Osteoblast (primary cell): ENCODE results near the gene DIS3L2. TPM values are rescaled to one million over a fixed set of nuclear protein-coding genes. Genes with fewer than 3 reads are reported as not detected.

Source experiments
- DNase-seq: peaks from one replicate; pipeline ENCODE4 v3.0.0; 2011; ENCODE audit warnings: low spot score, mixed read lengths; ENCODE audit not compliant: insufficient read length; ENCODE audit errors: missing footprints
- H2AFZ ChIP-seq: 2 replicates; pipeline ENCODE4 v1.6.0; 2011; ENCODE audit warnings: mild to moderate bottlenecking, low read length
- H3K27ac ChIP-seq: 2 replicates; pipeline ENCODE4 v1.5.1; 2011; ENCODE audit warnings: mild to moderate bottlenecking, low read depth, low read length, moderate library complexity
- H3K27me3 ChIP-seq: 2 replicates; pipeline ENCODE4 v1.6.0; 2012; ENCODE audit warnings: mild to moderate bottlenecking, control low read depth, inconsistent platforms, low read length, moderate library complexity; ENCODE audit not compliant: insufficient read depth
- H3K36me3 ChIP-seq: 2 replicates; pipeline ENCODE4 v1.5.1; 2011; ENCODE audit warnings: mild to moderate bottlenecking, low read length, control low read depth, moderate library complexity; ENCODE audit not compliant: insufficient read depth
- H3K4me1 ChIP-seq: 2 replicates; pipeline ENCODE4 v1.5.1; 2011; ENCODE audit warnings: mild to moderate bottlenecking, low read length, control low read depth, moderate library complexity; ENCODE audit not compliant: insufficient read depth
- H3K4me2 ChIP-seq: 2 replicates; pipeline ENCODE4 v1.6.0; 2011; ENCODE audit warnings: mild to moderate bottlenecking, low read length; ENCODE audit not compliant: insufficient read depth
- H3K4me3 ChIP-seq: fragments of 200-600 bp; sonication (generic); 3 replicates; pipeline ENCODE4 v1.5.1; 2012; ENCODE audit warnings: mild to moderate bottlenecking, low read length, inconsistent platforms; ENCODE audit not compliant: insufficient read depth
- H3K79me2 ChIP-seq: 2 replicates; pipeline ENCODE4 v1.6.0; 2012; ENCODE audit warnings: mild to moderate bottlenecking, low read length, control low read depth, inconsistent platforms; ENCODE audit not compliant: insufficient read depth
- H3K9me3 ChIP-seq: 2 replicates; pipeline ENCODE4 v1.5.1; 2011; ENCODE audit warnings: low read depth, low read length, control low read depth
- H4K20me1 ChIP-seq: 2 replicates; pipeline ENCODE4 v1.6.0; 2012; ENCODE audit warnings: mild to moderate bottlenecking, low read length, control low read depth; ENCODE audit not compliant: insufficient read depth
- total RNA-seq: library from RNA; depleted of rRNA; stranded (reverse); fragments of >200 nt; gene quantifications from 2 replicates; pipeline ENCODE4 v1.2.3, GENCODE V29; 2012
- TF ChIP-seq, protein P1 (sequence below): IDR thresholded peaks from 2 replicates; pipeline ENCODE4 v1.5.1; 2011; ENCODE audit warnings: mild to moderate bottlenecking, low read depth, low read length, moderate library complexity; ENCODE audit errors: extremely low read depth

DIS3L2 gene
- total RNA-seq, 1 donor, result 28.2 TPM

DNA sequence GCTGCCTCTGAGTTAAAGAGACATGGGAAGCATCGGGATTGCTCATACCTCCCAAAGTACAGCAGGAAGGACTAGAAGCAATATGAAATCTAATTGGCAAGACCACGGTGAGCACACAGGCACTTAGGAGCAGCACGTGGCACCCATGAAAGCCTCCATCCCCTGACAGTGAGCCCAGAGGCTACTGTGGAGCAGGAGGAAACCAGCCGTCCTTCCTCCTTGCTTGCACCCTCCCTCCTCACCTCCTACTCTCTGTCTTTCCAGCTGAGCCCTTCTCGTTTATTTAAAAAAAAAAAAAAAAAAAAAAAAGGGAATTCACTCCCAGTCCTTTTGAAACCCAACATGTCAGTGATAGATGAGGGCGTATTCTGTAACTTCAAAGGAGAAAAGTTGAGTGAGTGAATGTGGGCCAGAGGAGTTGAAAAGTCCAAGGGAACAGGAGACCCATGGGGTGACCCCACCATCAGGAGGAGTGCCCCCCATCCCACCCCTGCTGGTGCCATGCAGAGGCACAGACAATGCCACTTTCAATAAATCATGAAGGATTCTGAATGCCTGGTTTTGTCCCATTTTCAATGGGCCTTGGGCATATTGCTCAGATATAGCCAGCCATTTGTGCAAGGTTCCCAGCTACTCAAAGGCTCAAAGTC is 320.5 kb downstream of the DIS3L2 start:
- Histone ChIP-seq H3K27me3 (no peaks in the 10 kb centered on the region), H3K4me1 (no peaks in the 10 kb centered on the region), H3K4me3 (no peak overlapping the region), H3K9me3 (no peaks in the 10 kb centered on the region), H4K20me1 (peaks cover 8% of the 10 kb centered on the region), H3K4me2 (no peak overlapping the region), H3K27ac (no peak overlapping the region), H3K79me2 (no peaks in the 10 kb centered on the region), H2AFZ (no peak overlapping the region), H3K36me3 (no peaks in the 10 kb centered on the region)
- DNase-seq, result no peak
- TF ChIP-seq, protein P1, sequence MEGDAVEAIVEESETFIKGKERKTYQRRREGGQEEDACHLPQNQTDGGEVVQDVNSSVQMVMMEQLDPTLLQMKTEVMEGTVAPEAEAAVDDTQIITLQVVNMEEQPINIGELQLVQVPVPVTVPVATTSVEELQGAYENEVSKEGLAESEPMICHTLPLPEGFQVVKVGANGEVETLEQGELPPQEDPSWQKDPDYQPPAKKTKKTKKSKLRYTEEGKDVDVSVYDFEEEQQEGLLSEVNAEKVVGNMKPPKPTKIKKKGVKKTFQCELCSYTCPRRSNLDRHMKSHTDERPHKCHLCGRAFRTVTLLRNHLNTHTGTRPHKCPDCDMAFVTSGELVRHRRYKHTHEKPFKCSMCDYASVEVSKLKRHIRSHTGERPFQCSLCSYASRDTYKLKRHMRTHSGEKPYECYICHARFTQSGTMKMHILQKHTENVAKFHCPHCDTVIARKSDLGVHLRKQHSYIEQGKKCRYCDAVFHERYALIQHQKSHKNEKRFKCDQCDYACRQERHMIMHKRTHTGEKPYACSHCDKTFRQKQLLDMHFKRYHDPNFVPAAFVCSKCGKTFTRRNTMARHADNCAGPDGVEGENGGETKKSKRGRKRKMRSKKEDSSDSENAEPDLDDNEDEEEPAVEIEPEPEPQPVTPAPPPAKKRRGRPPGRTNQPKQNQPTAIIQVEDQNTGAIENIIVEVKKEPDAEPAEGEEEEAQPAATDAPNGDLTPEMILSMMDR, result no peak

GRCh38 chr2:232282508-232283055 is 321.1 kb downstream of the DIS3L2 start:
- Histone ChIP-seq H3K4me2 (no peak overlapping the region), H2AFZ (no peak overlapping the region), H3K36me3 (no peaks in the 10 kb centered on the region), H3K4me3 (no peak overlapping the region), H3K9me3 (no peaks in the 10 kb centered on the region), H3K79me2 (no peaks in the 10 kb centered on the region), H4K20me1 (peaks cover 8% of the 10 kb centered on the region), H3K27ac (no peak overlapping the region), H3K27me3 (no peaks in the 10 kb centered on the region), H3K4me1 (no peaks in the 10 kb centered on the region)
- TF ChIP-seq, protein P1, result no peak
- DNase-seq, result no peak

DNA sequence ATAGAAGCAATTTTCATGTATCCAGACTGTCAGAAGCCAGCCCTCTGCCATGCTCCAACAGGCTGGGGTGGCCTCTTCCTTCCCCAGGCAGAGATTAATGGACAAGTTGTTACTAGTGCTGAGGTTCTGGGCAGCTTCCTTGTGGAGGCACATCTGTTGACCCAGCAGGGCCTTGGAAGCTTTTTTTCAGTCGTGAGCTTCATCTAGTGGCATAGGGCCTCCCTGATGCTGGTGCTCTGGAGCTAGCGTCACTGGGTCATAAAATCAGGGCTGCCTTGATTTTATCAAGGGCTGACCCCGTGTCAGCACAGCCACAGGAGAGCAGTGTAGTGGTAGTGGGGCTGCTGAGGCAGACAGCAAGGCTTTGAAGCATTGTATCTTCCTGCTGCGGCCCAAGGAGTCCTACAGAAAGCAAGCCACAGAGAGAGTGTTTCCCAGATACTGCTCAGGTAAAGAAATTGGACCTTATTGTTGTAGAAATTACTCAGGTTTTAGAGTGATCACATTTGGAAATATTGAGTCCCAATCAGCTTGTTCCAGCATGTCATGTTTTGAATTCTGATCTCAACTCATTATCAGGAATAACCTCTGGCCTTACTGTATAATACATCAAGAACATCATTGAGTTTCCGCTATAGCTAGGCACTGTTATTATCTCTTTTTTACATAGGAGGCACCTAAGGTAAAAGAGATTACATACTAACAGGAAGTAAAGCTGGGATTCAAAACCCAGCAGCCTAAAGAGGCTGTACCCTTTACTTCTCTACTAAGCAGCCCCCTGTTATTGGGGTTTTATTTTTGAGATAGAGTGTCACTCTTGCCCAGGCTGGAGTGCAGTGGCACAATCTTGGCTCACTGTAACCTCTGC is 324.7 kb downstream of the DIS3L2 start:
- H3K27me3 ChIP-seq, result no peaks in the 10 kb centered on the region
- no peak overlapping the region for H3K4me3 ChIP-seq
- no peak for DNase-seq
- no peak overlapping the region for H3K27ac ChIP-seq
- H3K9me3 ChIP-seq, result no peaks in the 10 kb centered on the region
- TF ChIP-seq, protein P1, result no peak
- no peak overlapping the region for H3K4me2 ChIP-seq
- H4K20me1 ChIP-seq, result peaks cover 9% of the 10 kb centered on the region
- no peaks in the 10 kb centered on the region for H3K79me2 ChIP-seq
- H3K36me3 ChIP-seq, result no peaks in the 10 kb centered on the region
- H2AFZ ChIP-seq, result no peak overlapping the region
- no peaks in the 10 kb centered on the region for H3K4me1 ChIP-seq

DNA sequence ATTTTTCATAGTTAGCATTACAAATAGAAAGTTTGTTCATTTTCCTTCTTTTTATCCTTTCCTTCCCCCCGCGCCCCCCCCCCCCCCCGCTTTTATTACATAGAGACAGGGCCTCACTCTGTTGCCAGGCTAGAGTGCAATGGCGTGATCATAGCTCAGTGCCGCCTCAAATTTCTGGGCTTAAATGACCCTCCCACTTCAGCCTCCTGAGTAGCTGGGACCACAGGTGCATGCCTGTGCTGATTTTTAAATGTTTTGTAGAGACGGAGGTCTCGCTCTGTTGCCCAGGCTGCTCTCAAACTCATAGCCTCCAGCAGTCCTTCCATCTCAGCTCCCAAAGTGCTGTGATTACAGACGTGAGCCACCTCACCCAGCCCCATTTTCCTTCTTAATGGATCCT is 325.8 kb downstream of the DIS3L2 start:
- Histone ChIP-seq H3K4me3 (no peak overlapping the region), H3K9me3 (no peaks in the 10 kb centered on the region), H2AFZ (no peak overlapping the region), H3K79me2 (no peaks in the 10 kb centered on the region), H3K27me3 (no peaks in the 10 kb centered on the region), H4K20me1 (peaks cover 15% of the 10 kb centered on the region), H3K4me2 (no peak overlapping the region), H3K27ac (no peak overlapping the region), H3K36me3 (no peaks in the 10 kb centered on the region), H3K4me1 (no peaks in the 10 kb centered on the region)
- no peak for DNase-seq
- TF ChIP-seq, protein P1, result no peak
